H1 (cell line): ENCODE results near the gene PLXND1. TPM values are rescaled to one million over a fixed set of nuclear protein-coding genes. Genes with fewer than 3 reads are reported as not detected.

Experiments
- CTCF ChIA-PET: fragments of 300-600 bp; sonication (Branson Sonifier 250); formaldehyde crosslinking; loops from one replicate; lab custom pipeline; 2021; ENCODE audit not compliant: partially characterized antibody; lab: Charles Lee
- POLR2A ChIA-PET: fragments of 300-600 bp; sonication (Branson Sonifier 250); formaldehyde crosslinking; loops from one replicate; lab custom pipeline; 2021; ENCODE audit warnings: inconsistent platforms; ENCODE audit not compliant: partially characterized antibody; lab: Charles Lee
- DNase-seq, 2 experiments: peaks; one replicate each; pipeline versions ENCODE4 v3.0.0 to v3.0.0-alpha.2; 2010 to 2022; ENCODE audit warnings: low spot score in 2 of 2, low read depth in 1 of 2, mixed read lengths in 1 of 2
- FAIRE-seq: peaks from 2 replicates; lab custom pipeline; 2011; peaks lifted over from hg19 to GRCh38; lab: Jason Lieb, UNC
- H2AFZ ChIP-seq: 2 replicates; pipeline ENCODE4 v1.8.1; 2012; ENCODE audit warnings: low read length, inconsistent platforms
- H2AK5ac ChIP-seq: 2 replicates; pipeline ENCODE4 v1.6.1; 2013; ENCODE audit warnings: low read depth, low read length
- H2BK120ac ChIP-seq: replicated peaks from 2 replicates; pipeline ENCODE3; 2013; ENCODE audit warnings: low read depth, low read length, inconsistent platforms
- H2BK12ac ChIP-seq: 2 replicates; pipeline ENCODE4 v1.6.1; 2013; ENCODE audit warnings: low read depth, low read length
- H2BK15ac ChIP-seq: 2 replicates; pipeline ENCODE4 v1.6.1; 2013; ENCODE audit warnings: low read length
- H2BK20ac ChIP-seq: 2 replicates; pipeline ENCODE4 v1.6.1; 2013; ENCODE audit warnings: low read length
- H2BK5ac ChIP-seq: 2 replicates; pipeline ENCODE4 v1.6.1; 2013; ENCODE audit warnings: low read depth, low read length
- H3K14ac ChIP-seq: 2 replicates; pipeline ENCODE4 v1.6.1; 2013; ENCODE audit warnings: inconsistent platforms; ENCODE audit not compliant: insufficient read length
- H3K18ac ChIP-seq: 2 replicates; pipeline ENCODE4 v1.6.1; 2013; ENCODE audit warnings: low read length; ENCODE audit errors: extremely low read depth
- H3K23ac ChIP-seq: 2 replicates; pipeline ENCODE4 v1.6.1; 2013; ENCODE audit warnings: inconsistent platforms; ENCODE audit not compliant: insufficient read length
- H3K23me2 ChIP-seq: 2 replicates; pipeline ENCODE4 v1.6.1; 2013; ENCODE audit warnings: low read depth, low read length
- H3K27ac ChIP-seq: 2 replicates; pipeline ENCODE4 v1.6.1; 2011; ENCODE audit warnings: low read depth, low read length, inconsistent platforms
- H3K27me3 ChIP-seq, 4 experiments: replicated peaks in 1 of 4; 1 replicate in 1 of 4; 2 replicates in 3 of 4; pipeline versions ENCODE4 v1.6.1 to v1.8.1; 2011 to 2013; ENCODE audit warnings: low read length in 3 of 4, mild to moderate bottlenecking in 3 of 4, inconsistent platforms in 2 of 4, mixed read lengths in 2 of 4, moderate library complexity in 1 of 4; ENCODE audit not compliant: control insufficient read depth in 3 of 4, insufficient read depth in 3 of 4; ENCODE audit errors: extremely low read depth in 1 of 4
- H3K36me3 ChIP-seq, 4 experiments: 2 replicates each; pipeline versions ENCODE4 v1.6.1 to v1.8.1; 2011 to 2013; ENCODE audit warnings: mild to moderate bottlenecking in 4 of 4, low read length in 3 of 4, moderate library complexity in 2 of 4, control low read depth in 1 of 4, inconsistent platforms in 1 of 4; ENCODE audit not compliant: insufficient read depth in 4 of 4, control insufficient read depth in 2 of 4
- H3K4ac ChIP-seq: replicated peaks from 2 replicates; pipeline ENCODE3; 2013; ENCODE audit warnings: low read length, low read depth, mixed read lengths, inconsistent platforms; ENCODE audit not compliant: insufficient read length
- H3K4me1 ChIP-seq, 4 experiments: replicated peaks in 1 of 4; 1 replicate in 1 of 4; 2 replicates in 3 of 4; pipeline versions ENCODE4 v1.6.1 to v1.8.1; 2011 to 2013; ENCODE audit warnings: low read length in 3 of 4, inconsistent platforms in 2 of 4, mixed read lengths in 1 of 4; ENCODE audit not compliant: insufficient read depth in 4 of 4, control insufficient read depth in 3 of 4
- H3K4me2 ChIP-seq, 2 experiments: 2 replicates each; pipeline versions ENCODE4 v1.6.1 to v1.8.1; 2011 to 2013; ENCODE audit warnings: low read depth in 2 of 2, low read length in 2 of 2, control low read depth in 1 of 2, inconsistent platforms in 1 of 2, mild to moderate bottlenecking in 1 of 2; ENCODE audit not compliant: insufficient read depth in 1 of 2
- H3K4me3 ChIP-seq, 4 experiments: fragments of 200-600, 300-600 bp in 1 of 4; sonication (generic), shearing (Covaris generic), sonication (Bioruptor Twin) in 1 of 4; 2 replicates each; pipeline versions ENCODE4 v1.5.1 to v1.8.1; 2011 to 2016; ENCODE audit warnings: low read length in 4 of 4, low read depth in 3 of 4, control low read depth in 2 of 4, inconsistent platforms in 2 of 4, mild to moderate bottlenecking in 2 of 4, mixed read lengths in 1 of 4, moderate library complexity in 1 of 4; ENCODE audit not compliant: insufficient read depth in 2 of 4; ENCODE audit errors: extremely low read depth in 1 of 4
- H3K56ac ChIP-seq: replicated peaks from 2 replicates; pipeline ENCODE3; 2013; ENCODE audit warnings: low read depth, mild to moderate bottlenecking, mixed read lengths, low read length, inconsistent platforms; ENCODE audit not compliant: insufficient read length
- H3K79me1 ChIP-seq: 2 replicates; pipeline ENCODE4 v1.6.1; 2013; ENCODE audit warnings: low read depth, low read length, control low read depth
- H3K79me2 ChIP-seq, 2 experiments: 2 replicates each; pipeline versions ENCODE4 v1.6.1 to v1.8.1; 2012 to 2013; ENCODE audit warnings: low read length in 2 of 2, mild to moderate bottlenecking in 2 of 2, inconsistent platforms in 1 of 2; ENCODE audit not compliant: insufficient read depth in 2 of 2, control insufficient read depth in 1 of 2
- H3K9ac ChIP-seq, 4 experiments: replicated peaks in 1 of 4; 1 replicate in 1 of 4; 2 replicates in 3 of 4; pipeline versions ENCODE4 v1.6.1 to v1.8.1; 2011 to 2013; ENCODE audit warnings: low read depth in 3 of 4, low read length in 3 of 4, control low read depth in 2 of 4, mild to moderate bottlenecking in 2 of 4, moderate library complexity in 2 of 4, inconsistent platforms in 1 of 4; ENCODE audit errors: extremely low read depth in 1 of 4
- H3K9me3 ChIP-seq, 2 experiments: 2 replicates each; pipeline versions ENCODE4 v1.6.1 to v1.8.1; 2012 to 2013; ENCODE audit warnings: mild to moderate bottlenecking in 2 of 2, moderate library complexity in 2 of 2, control low read depth in 1 of 2, inconsistent platforms in 1 of 2, low read depth in 1 of 2, low read length in 1 of 2, mixed read lengths in 1 of 2; ENCODE audit not compliant: insufficient read depth in 2 of 2
- H4K20me1 ChIP-seq, 2 experiments: replicated peaks in 1 of 2; 2 replicates each; pipeline versions ENCODE3 to v1.8.1; 2011 to 2013; ENCODE audit warnings: inconsistent platforms in 2 of 2, low read length in 2 of 2, mild to moderate bottlenecking in 1 of 2; ENCODE audit not compliant: insufficient read depth in 2 of 2, control insufficient read depth in 1 of 2
- H4K5ac ChIP-seq: 2 replicates; pipeline ENCODE4 v1.6.1; 2013; ENCODE audit warnings: low read length, low read depth, mixed read lengths, inconsistent platforms; ENCODE audit not compliant: insufficient read length
- H4K8ac ChIP-seq: 2 replicates; pipeline ENCODE4 v1.8.0; 2013; ENCODE audit warnings: mild to moderate bottlenecking, moderate library complexity, low read length, inconsistent platforms; ENCODE audit not compliant: insufficient read depth; ENCODE audit errors: extremely low read depth
- H4K91ac ChIP-seq: replicated peaks from 2 replicates; pipeline ENCODE3; 2013; ENCODE audit warnings: low read length, mixed read lengths, inconsistent platforms; ENCODE audit not compliant: insufficient read length
- ATF2 ChIP-seq: IDR thresholded peaks from 2 replicates; pipeline ENCODE4 v1.6.1; 2012; ENCODE audit warnings: low read length, inconsistent platforms
- EZH2 ChIP-seq: fragments of 200-600 bp; sonication (generic); IDR thresholded peaks from 2 replicates; pipeline ENCODE4 v1.7.1; 2012; ENCODE audit warnings: low read depth, mild to moderate bottlenecking, moderate library complexity, low read length, inconsistent platforms; ENCODE audit not compliant: severe bottlenecking
- HDAC2 ChIP-seq, 2 experiments: fragments of 300-600 bp in 1 of 2; sonication (generic) in 1 of 2; IDR thresholded peaks; 2 replicates each; pipeline ENCODE4 v1.6.1; 2011 to 2012; ENCODE audit warnings: low read depth in 2 of 2, low read length in 2 of 2, mild to moderate bottlenecking in 2 of 2, moderate library complexity in 2 of 2, borderline replicate concordance in 1 of 2, inconsistent platforms in 1 of 2
- KDM1A ChIP-seq: fragments of 200-600, 300-600 bp; sonication (generic); IDR thresholded peaks from 2 replicates; pipeline ENCODE4 v1.7.1; 2016; ENCODE audit warnings: mild to moderate bottlenecking, low read length, borderline replicate concordance
- POLR2A ChIP-seq, 2 experiments: IDR thresholded peaks; 1 replicate in 1 of 2; 2 replicates in 1 of 2; pipeline ENCODE4 v1.6.1; 2011; ENCODE audit warnings: low read depth in 2 of 2, low read length in 2 of 2, mild to moderate bottlenecking in 2 of 2; ENCODE audit errors: control extremely low read depth in 1 of 2
- RAD21 ChIP-seq, 2 experiments: IDR thresholded peaks in 1 of 2; conservative IDR thresholded peaks in 1 of 2; 2 replicates each; pipeline ENCODE4 v1.6.1; 2011; ENCODE audit warnings: low read depth in 2 of 2, low read length in 2 of 2, improper control_type of control experiment in 1 of 2, inconsistent platforms in 1 of 2, mild to moderate bottlenecking in 1 of 2, moderate library complexity in 1 of 2
- SAP30 ChIP-seq: fragments of 300-600 bp; sonication (generic); IDR thresholded peaks from 2 replicates; pipeline ENCODE4 v1.7.1; 2012; ENCODE audit warnings: low read length, moderate library complexity, mild to moderate bottlenecking, inconsistent platforms; ENCODE audit not compliant: insufficient read depth, insufficient replicate concordance
- TAF1 ChIP-seq: IDR thresholded peaks from 2 replicates; pipeline ENCODE4 v1.6.1; 2011; ENCODE audit warnings: mild to moderate bottlenecking, low read depth, low read length
- TCF12 ChIP-seq: IDR thresholded peaks from 2 replicates; pipeline ENCODE4 v1.6.1; 2011; ENCODE audit warnings: low read depth, mild to moderate bottlenecking, low read length
- TEAD4 ChIP-seq: IDR thresholded peaks from 2 replicates; pipeline ENCODE4 v1.6.1; 2012; ENCODE audit warnings: low read depth, low read length, inconsistent platforms, mixed read lengths
- WGBS, 2 experiments: shearing (Covaris generic) in 1 of 2; methylation state at CpG; one replicate each; pipeline versions ENCODE4 v1.1.6 to v1.1.7; 2013 to 2015; ENCODE audit warnings: low lambda C conversion rate in 2 of 2, mixed read lengths in 2 of 2, inconsistent platforms in 1 of 2, low coverage in 1 of 2, missing lambda C conversion rate in 1 of 2; ENCODE audit not compliant: insufficient replicate concordance in 2 of 2, insufficient coverage in 1 of 2, insufficient read length in 1 of 2; ENCODE audit errors: extremely low coverage in 1 of 2, missing lambda C conversion rate in 1 of 2; 5-methylcytosine and 5-hydroxymethylcytosine counted together
- polyA plus RNA-seq, 7 experiments: library from polyadenylated mRNA; depleted of rRNA in 3 of 7; stranded (reverse) in 5 of 7; unstranded in 2 of 7; fragments of >200 nt in 5 of 7; fragments of 200-250 nt in 2 of 7; gene quantifications; 1 replicate in 5 of 7; 2 replicates in 1 of 7; 4 replicates in 1 of 7; pipeline versions ENCODE4 v1.2.1 to v1.2.3, GENCODE V29; 2011 to 2013; ENCODE audit warnings: missing spikeins in 2 of 7, mixed read lengths in 2 of 7
- total RNA-seq: library from RNA; stranded (reverse); fragmentation: NEBNext Ultra II Directional; extraction: Animal tissue kit (Norgen Biotek cat#: 25700); gene quantifications from 2 replicates; pipeline ENCODE4 v1.2.1, GENCODE V29; 2021

Gene PLXND1
- total and polyA plus RNA-seq, 2 of the 8 experiments (the other 6 are each of a cell fraction or from before 2014, with no cell fraction given), result 17.7 to 66.4 TPM

- H3K4me1 ChIP-seq, result no peaks in the 10 kb centered on the region; a peak in 2 of 7 replicates
- H4K5ac ChIP-seq, result no peak overlapping the region
- no peaks in the 10 kb centered on the region for H3K79me2 ChIP-seq
- no peak overlapping the region for H3K4me2 ChIP-seq
- H2BK20ac ChIP-seq, result no peak overlapping the region
- H3K18ac ChIP-seq, result no peak overlapping the region
- H2BK5ac ChIP-seq, result no peak overlapping the region
- H4K20me1 ChIP-seq, result no peaks in the 10 kb centered on the region
- ChIA-PET POLR2A (no interaction called here), CTCF (interaction anchor here (1.4 to 1.5 kb wide), 2 partner anchors 21 to 260 kb away, joined by 3 to 4 read pairs; partner anchors contain the start of gene H1-8)
- no peak overlapping the region for H3K23ac ChIP-seq
- no peak overlapping the region for H3K56ac ChIP-seq
- H3K4me3 ChIP-seq, result no peak overlapping the region
- H2AK5ac ChIP-seq, result no peak overlapping the region
- H3K36me3 ChIP-seq, result no peaks in the 10 kb centered on the region; a peak in 1 of 8 replicates
- no peak overlapping the region for H4K91ac ChIP-seq
- H3K27ac ChIP-seq, result no peak overlapping the region
- no peak overlapping the region for H2BK15ac ChIP-seq
- H3K79me1 ChIP-seq, result no peaks in the 10 kb centered on the region
- no peak overlapping the region for H2BK12ac ChIP-seq
- H4K8ac ChIP-seq, result no peak overlapping the region
- WGBS, 2 experiments, result 89% methylated on average over 7 of the region's 8 CpGs; no CpG with 5 or more reads in 1 of the 2 experiments
- H3K23me2 ChIP-seq, result no peaks in the 10 kb centered on the region
- H3K9me3 ChIP-seq, result no peaks in the 10 kb centered on the region
- H2BK120ac ChIP-seq, result no peak overlapping the region
- TF ChIP-seq HDAC2 (IDR thresholded peaks at IDR 0.05; ENCODE audit: borderline replicate concordance in 1 of 2, low read depth in 2 of 2, low read length in 2 of 2) (no peak), EZH2 (no peak), TCF12 (no peak), RAD21 (IDR thresholded peaks at IDR 0.05 in 1 of 2, conservative IDR thresholded peaks at IDR 0.05 in 1 of 2; ENCODE audit: low read depth in 2 of 2, low read length in 2 of 2) (no peak), TEAD4 (no peak), SAP30 (no peak), KDM1A (no peak), POLR2A (IDR thresholded peaks at IDR 0.05; ENCODE audit: control extremely low read depth in 1 of 2, low read depth in 2 of 2, low read length in 2 of 2) (no peak), TAF1 (no peak), ATF2 (no peak)
- H2AFZ ChIP-seq, result no peak overlapping the region
- FAIRE-seq (no peak), DNase-seq (no peak)
- no peaks in the 10 kb centered on the region for H3K27me3 ChIP-seq
- H3K14ac ChIP-seq, result no peak overlapping the region
- no peak overlapping the region for H3K4ac ChIP-seq
- H3K9ac ChIP-seq, result no peak overlapping the region
These were observed 42.5 kb downstream of the PLXND1 start for GRCh38 chr3:129563850-129564535.
